HG03442 (cell line): ENCODE data around the gene RFPL2.
"Not testable (repeated sequence)": the region's sequence is repeated elsewhere in the genome, so short reads cannot be mapped to it uniquely, and the experiment has no call there.

Experiments used
- ATAC-seq: cut with Tn5 transposase; IDR thresholded peaks from one replicate; pipeline ENCODE4 v1.9.1; 2021; ENCODE audit warnings: mild to moderate bottlenecking, moderate library complexity; ENCODE audit not compliant: unreplicated experiment

Gene RFPL2

DNA sequence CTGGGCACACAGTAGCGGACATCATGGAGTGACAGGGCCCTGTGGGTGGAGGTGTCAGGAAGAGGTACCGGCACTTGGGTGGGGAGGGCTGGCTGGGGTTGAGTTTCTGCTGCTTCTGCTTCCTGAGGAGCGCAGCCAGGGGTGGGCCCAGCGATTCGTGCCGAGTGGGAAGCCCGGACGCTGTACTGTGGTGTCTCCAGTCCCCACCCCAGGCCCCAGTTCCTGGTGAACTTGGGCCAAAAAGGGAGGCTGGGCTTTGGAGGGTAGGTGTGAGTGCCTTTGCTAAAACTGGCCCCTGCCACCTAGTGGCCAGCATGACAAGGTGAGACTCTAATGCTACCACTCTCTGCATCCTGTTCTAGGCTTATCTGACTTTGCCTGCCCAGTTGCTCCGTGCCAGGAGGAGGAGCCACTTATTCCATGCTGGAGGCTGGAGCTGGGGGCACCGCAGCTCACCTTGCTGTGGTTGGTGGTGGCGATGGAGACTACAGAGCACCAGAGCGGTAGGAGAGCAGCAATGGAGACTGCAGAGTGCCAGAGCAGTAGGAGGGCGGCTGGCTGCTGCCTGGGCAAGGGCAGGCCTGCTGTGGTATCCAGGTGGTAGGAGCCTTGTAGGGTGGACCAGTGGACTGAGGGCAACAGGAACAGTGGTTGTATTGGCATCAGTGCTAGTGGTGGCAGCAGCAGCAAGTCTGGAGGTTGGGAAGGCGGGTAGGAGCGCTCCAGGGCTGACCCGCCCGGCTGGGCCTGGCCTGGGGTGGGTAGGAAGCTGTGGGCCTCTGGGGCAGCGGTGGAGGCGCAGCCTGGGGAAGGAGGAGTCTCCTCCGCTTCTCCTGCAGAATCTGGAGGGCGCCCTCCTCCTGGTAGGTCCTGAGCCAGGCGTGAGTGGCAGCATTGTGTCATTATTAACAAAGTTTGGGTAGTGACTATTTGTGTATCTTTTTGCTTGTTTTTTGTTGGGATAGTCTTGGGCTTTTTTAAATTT is 2.2 kb upstream of the RFPL2 start:
- ATAC-seq, result no peak

DNA sequence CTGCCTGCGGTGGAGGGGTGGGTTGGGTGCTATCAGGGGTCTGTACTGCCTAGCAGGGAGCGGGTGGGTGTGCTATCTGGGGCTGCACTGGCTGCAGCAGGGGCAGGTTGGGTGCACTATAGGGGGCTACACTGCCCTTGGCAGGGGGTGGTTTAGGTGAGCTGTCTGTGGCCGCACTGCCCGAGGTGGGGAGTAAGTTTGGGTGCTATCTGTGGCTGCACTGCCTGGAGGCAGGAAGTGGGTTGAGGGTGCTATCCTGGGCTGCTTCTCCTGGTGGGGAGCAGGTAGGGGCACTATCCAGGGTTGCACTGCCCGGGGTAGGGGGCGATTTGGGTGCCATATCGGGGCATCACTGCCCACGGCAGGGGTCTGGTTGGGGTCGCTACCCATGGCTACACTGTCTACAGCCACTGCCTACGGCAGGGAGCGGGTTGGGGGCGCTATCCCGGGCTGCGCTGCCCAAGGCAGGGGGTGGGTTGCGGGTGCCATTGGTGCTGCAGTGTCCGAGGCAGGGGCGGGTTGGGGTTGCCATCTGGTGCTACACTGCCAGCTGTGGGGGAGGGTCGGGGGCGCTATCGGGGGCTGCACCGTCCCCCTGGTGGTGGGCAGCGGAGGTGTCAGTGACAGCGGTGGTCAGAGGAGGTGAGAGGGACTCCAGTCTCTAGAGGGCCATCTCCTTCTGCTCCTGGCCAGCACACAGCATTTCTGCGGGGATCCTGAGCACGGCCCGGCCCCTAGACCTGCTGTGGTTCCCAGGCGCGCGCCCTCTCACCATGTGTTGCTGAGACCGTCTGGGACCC is 1.3 kb upstream of the RFPL2 start:
- ATAC-seq, result no peak

DNA sequence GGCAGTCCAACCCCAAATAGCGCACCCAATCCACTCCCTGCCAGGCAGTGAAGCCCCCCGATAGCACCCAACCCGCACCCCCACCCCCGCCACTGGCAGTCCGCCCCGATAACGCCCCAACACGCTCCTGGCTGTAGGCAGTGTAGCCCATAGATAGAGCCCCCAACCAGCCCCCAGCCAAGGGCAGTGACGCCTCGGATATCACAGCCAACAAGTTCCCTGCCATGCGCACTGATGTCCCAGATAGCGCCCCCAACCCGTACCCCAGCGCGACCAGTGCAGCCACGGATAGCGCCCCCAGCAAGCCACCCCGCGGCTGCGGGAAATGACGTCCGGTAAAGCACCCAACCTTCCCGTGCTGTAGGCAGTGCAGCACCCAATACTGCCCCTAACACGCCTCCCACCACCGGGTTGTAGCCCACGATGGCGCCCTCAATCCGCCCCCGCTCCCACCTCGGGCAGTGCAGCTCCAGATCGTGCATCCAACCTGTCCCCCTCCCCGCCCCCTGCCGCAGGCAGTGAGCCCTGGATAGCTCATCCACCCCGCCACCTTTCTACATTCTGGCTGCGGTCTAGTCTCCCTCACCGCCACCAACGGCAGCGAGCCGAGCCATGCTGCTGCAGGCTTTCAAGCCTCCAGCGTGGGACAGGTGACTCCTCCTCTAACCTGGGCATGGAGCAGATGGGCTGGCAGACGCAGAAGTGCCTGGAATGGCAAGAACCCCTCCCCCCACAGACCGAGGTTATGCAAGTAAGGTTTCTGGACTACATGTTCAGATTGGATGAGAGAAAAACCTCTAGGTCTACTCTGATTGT is 625 bp downstream of the RFPL2 start:
- ATAC-seq, result no peak

DNA sequence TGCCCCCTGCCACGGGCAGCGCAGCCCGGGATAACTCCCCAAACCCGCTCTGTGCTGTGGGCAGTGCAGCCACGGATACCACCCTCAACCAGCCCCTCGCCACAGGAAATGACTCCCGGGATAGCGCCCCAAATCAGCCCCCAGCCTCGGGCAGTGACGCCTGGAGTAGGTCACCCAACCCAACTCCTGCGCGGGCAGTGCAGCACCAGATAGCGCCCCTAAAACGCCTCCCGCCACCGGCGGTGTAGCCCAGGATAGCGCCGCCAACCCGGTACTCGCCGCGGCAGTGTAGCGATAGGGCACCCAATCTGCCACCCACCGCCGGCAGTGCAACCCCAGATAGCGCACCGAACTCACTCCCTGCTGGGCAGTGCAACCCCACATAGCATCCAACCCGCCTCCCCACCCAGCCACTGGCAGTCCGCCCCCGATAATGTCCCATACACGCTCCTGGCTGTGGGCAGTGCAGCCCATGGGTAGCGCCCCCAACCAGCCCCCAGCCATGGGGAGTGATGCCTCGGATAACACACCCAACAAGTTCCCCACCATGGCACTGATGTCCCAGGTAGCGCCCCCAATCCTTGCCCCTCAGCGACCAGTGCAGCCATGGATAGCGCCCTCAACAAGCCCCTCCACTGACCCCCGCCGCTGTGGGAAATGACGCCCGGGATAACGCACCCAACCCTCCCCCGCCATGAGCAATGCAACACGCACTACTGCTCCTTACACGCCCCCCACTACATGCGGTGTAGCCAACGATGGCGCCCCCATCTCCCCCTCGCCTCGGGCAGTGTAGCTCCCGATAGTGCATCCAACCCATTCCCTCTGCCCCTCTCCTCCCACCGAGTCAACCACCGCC is 1.5 kb downstream of the RFPL2 start:
- no peak for ATAC-seq

DNA sequence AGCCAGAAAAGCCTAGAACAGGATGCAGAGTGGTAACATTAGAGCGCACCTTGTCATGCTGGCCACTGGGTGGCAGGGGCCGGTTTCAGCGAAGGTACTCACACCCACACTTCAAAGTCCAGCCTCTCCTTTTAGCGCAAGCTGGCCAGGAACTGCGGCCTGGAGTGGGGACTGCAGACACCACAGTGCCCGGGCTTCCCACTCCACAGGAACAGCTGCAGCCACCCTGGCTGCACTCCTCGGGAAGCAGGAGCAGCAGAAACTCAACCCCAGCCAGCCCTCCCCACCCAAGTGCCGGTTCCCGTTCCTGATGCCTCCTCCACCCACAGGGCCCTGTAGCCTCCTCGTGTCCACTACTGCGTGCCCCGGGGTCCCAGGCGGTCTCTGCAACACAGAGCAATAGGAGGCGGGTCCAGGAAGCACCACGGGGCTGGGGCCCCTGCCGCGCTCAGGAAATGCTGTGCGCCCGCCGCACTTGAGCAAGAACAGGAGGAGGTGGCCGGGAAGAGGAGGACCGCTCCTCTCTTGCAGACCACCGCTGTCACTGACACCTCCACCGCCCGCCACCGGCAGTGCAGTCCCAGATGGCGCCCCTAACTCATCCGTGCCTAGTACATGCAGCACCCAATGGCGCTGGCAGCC is 2.2 kb downstream of the RFPL2 start:
- no peak for ATAC-seq

DNA sequence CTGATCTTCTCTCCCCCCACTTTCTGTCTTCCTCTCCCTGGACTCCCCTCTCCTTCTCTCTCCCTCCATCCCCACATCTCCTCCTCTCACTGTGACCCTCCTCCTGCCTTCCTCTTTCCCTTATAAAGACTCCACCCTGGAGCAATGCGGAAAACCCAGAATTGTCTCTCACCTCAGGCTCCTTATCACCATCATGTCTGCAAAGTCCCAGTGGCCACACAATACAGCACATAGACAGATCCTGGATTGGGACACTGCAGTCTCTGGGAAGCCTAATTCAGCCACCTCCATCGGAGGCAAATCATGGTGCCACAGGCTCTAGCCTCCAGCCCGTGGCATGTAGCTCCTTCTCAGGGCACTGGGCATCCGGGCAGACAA is 2.7 kb downstream of the RFPL2 start:
- no peak for ATAC-seq

DNA sequence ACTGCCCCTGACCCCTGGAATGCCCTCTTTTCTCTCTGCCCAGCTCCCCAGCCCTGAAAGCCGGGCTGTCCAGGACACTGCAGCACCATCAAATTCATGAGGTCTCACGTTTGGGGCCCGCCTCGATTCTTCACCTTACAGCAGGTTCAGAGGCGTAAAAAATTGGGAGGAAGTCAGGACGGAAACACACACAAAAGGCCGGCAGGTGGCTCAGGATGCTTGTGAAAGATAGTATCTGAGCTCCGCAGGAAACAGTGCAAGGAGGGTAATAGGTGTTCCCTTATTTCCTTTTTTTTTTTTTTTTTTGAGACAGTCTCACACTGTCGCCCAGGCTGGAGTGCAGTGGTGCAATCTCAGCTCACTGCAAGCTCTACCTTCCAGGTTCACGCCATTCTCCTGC is 4.1 kb downstream of the RFPL2 start:
- no peak for ATAC-seq

DNA sequence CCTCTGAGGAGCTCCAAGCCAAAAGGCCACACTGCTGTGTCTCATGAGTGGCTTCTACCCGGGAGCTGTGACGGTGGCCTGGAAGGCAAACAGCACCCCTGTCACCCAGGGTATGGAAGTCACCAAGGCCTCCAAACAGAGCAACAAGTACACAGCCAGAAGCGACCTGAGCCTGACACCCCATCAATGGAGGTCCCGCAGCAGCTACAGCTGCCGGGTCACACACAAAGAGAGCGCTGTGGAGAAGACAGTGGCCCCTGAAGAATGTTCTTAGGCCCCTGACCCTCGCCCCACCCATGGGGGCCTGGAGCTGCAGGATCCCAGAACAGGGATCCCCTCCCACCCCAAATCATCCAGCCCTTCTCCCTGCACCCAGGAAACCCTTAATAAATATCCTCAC is 4.9 kb downstream of the RFPL2 start:
- no peak for ATAC-seq

DNA sequence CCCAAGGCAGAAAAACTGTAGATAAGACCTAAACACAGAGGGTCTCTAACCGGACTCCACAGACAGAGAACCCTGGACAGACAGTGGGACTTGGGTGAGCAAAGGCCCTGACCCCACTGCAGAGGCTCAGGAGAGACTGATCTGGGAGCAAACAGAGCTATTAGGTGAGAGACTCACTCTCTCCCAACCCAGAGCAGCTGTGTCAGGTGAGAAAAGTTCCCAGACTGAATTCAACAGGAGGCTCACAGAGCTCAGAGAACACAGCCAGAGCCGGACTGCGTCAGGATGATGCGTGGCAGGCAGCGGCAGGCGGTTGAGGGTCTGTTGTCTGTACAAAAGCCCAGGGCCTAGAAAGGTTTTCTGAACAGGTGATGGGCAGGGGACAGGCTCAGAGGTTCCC is 5.5 kb downstream of the RFPL2 start:
- ATAC-seq, result no peak

DNA sequence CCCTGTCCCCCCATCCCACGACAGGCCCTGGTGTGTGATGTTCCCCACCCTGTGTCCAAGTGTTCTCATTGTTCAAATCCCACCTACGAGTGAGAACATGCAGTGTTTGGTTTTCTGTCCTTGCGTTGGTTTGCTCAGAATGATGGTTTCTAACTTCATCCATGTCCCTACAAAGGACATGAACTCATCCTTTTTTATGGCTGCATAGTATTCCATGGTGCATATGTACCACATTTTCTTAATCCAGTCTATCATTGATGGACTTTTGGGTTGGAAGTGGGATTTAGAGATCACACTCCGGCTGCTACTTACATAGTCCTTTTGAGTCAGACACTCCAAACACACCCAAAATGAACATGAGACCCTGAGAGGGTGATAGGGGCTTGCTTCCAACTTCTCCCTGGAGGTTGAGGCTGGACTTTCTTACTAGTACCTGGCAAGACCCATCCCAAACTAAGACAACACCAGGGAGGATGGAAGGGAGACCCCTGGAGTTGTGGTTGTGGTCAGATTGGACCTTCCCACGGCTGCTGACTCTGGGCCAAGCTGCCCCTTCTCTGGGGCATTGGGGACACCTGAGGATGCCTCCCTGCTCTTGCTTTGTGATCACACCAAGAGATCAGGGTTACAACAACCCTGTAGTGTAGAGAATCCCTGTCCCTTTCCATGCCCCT is 7.2 kb downstream of the RFPL2 start:
- ATAC-seq, result not testable (repeated sequence)

DNA sequence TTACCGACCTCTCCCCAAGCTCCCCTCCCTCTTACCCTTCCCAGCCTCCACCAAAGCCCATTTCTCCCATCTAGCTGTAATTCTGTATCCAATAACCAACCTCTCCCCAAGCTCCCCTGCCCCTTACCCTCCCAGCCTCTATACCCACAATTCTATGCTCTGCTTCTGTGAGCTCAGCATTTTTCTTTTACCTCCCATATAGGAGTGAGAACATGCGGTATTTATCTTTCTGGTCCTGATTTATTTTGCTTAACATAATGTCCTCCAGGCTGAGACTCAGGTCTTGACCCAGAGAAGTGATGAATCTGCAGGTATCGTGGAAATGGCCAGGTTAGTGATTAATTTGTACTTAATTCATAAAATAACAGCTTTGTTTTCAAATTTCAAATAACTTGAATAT is 9.0 kb downstream of the RFPL2 start:
- not testable (repeated sequence) for ATAC-seq

DNA sequence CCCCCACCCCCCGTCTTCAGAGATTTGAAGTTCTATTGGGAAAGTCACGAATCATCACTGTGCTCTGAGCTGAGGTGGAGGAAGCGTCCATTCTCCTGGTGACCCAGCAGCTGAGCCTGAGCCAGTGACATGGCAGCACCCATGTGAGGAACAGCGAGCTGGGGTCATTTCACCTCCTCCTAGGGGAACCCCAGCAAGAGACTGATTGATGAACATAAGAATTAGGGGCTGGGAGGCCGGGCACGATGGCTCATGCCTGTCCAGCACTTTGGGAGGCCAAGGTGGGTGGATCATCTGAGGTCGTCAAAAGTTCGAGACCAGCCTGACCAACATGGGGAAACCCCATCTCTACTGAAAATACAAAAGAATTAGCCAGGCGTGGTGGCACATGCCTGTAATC is 11.5 kb downstream of the RFPL2 start:
- not testable (repeated sequence) for ATAC-seq

DNA sequence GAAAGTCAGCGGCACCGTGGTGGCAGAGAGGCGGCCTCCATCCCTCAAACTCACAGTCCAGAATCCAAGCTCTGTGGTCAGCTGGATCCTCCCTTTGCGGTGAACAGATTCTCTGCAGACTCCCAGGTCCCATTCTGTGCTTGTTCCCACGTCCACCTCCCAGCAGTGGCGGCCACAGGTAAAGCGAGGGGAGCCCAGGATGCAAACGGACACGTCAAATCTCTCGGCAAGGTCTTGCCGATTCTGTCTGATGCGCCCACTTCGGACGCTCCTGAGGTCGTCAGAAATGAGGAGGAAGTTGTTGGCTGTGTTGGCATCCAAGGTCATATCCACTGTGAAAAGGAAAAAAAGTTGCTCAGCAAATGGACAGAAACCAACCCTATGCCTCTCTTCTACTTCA is 13.9 kb downstream of the RFPL2 start:
- not testable (repeated sequence) for ATAC-seq

DNA sequence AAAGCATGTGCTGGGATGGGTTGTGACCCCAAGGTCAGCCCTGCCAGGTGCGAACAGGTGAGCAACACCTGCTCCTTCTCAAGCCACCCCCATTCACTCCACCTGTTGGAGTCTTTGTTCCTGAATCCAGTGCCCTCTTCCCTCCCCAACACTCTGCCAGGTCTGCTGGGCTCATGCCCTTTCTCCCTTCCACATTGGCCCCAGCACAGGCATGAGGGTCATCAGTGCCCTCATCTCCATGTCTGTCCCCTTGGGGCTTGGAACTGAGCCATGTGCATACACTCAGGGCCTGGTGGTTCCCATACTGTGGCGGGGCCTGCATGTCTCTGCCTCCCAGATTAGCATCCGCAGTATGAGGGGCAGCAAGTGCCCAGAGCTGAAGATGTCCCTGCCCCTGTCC is 19.1 kb downstream of the RFPL2 start:
- ATAC-seq, result no peak

DNA sequence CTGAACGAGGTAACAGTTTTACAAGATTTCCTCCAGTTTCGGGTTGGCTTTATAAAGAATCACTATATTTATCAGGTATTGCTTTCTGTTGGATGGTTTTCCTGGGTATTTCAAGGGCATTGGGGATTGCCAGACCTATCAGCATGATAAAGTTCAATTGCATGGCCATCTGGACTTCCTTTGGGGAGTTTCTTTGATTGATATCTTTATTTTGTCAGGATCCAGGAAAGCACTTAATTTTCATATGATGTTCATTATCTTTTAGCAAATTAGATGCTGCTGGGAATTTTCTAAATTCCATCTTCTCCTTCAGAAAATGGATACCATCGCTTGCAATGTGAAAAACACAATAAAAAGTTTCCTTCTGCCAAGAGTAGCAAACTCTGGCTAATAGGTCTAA is 21.2 kb downstream of the RFPL2 start:
- no peak for ATAC-seq

DNA sequence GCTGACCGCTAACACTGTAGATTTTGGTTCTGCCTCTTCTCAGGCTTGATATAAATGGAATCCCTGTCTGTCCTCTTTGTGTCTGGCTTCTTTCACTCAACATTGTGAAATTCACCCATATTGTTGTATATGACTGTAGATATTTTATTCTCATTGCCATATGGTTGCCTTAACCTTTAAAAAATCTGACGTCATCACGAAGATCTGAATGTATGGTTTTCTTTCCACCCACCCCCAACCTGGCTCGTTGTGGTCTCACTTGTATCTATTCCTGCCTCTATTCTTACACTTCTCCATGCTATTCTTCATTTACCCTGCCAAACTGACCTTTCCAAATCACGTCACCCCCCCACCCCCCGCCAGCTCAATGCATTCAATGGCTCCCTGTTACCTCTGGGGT is 23.8 kb downstream of the RFPL2 start:
- ATAC-seq, result no peak

DNA sequence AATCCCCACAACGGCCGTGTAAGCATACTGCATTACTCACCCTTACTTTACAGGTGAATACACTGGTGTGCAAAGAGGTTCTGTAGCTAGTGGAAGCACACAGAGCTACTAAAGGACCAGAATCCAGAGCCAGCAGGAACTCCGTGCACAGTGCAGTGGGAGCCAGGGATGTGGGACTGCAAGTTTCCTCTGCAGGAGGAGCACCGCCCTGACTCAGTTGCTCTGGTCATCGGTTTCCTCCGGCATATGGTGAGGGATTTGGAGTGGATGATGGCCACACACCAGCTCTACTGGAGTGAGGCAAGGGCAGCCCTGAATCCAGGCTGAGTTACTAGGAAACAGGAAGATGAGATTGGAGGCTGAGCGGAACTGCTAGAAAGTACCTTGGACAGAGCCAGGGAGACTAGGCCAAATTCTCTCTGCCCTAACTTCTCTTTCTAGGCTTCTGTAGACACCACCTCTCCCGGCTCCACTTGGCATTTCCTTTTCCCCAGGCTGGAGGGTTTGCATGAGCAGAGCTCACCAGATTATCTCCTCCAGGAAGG is 27.6 kb downstream of the RFPL2 start:
- no peak for ATAC-seq

DNA sequence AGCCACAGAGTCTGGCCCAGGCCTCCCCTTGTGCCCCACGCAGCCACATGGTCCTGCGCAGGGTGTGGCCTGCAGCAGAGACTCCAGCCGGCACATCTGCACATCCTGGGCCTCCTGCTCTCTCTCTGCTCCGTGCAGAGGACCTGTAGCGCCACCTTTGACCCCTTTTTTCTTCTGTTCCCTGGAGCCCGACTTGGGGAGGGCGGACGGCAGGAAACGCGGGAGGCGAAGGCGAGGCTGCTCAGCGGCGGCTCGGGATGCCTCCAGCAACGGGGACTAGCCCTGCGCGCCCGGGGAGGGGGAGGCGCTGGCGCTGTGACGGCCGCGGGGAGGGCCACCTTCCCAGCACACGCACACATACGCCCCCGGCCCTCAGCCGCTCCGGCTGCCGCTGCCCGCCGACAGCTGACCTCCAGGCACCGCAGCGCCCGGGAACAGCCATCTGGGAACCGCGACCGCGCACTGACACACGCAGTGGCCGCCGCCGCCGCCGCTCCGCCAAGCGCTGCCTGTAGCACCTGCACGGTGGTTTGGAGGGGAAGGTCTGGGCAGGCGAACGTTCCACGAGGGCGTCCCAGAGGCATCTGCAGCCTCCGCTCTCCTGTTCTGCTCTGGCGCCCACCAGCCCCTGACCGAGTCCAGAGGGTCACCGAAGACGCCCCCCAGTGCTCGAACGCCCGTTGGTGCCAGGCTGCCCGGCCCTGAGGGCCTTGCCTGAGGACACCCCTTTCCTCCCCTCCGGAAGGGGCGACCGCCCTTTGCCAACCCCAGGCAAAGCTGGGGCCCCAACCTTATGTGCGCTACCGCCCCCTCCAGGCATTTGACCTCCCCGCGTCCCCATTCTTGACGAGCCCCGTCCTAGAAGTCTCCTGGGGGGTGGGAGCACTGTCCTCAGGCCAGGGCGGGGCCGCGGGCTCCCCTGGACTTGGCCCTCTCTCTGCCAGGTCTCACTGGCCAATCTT is 28.9 kb downstream of the RFPL2 start:
- no peak for ATAC-seq
